ENCODE data around the gene DPAGT1. TPM values are rescaled to one million over a fixed set of nuclear protein-coding genes. Genes with fewer than 3 reads are reported as not detected.

DPAGT1 gene
- total RNA-seq, 4 donors from 2014 or later = 10.7 to 28.1 (median 21.4) TPM

- Histone ChIP-seq H3K4me1 (peaks cover 0 to 31% (median 21%) of the 10 kb centered on the region in 3 donors), H3K36me3 (peaks cover 0 to 38% of the 10 kb centered on the region in 2 donors), H3K9me3 (no peaks in the 10 kb centered on the region), H3K27ac (peak overlapping the region; percentile 79 to 99 (median 96)), H3K27me3 (no peaks in the 10 kb centered on the region), H3K4me3 (peak overlapping the region; percentile 60 to 86)
- ATAC-seq = peak; percentile 81
- WGBS, 2 donors (ENCODE audit: low coverage in 1 of 2) = no CpG with 5 or more reads among the region's 19 CpGs
- no peak for TF ChIP-seq POLR2A (IDR thresholded peaks at IDR 0.05)
- no peak for TF ChIP-seq POLR2AphosphoS5 (IDR thresholded peaks at IDR 0.05)
- TF ChIP-seq CTCF (IDR thresholded peaks at IDR 0.05) = peak in 3 of 4 experiments; percentile 77 to 85 (median 81)
- no peak for TF ChIP-seq EP300 (IDR thresholded peaks at IDR 0.05)
These were observed 6.9 kb downstream of the DPAGT1 start for GRCh38 chr11:119094816-119095065.

- TF ChIP-seq POLR2A (IDR thresholded peaks at IDR 0.05) (peak in 1 of 2 donors; percentile 15), POLR2AphosphoS5 (IDR thresholded peaks at IDR 0.05) (no peak)
- ATAC-seq = peak; percentile 11
- peaks cover 0 to 31% (median 21%) of the 10 kb centered on the region in 3 donors for H3K4me1 ChIP-seq
- no peaks in the 10 kb centered on the region for H3K27me3 ChIP-seq
- H3K27ac ChIP-seq = peak overlapping the region; percentile 79 to 99 (median 96)
- peak overlapping the region; percentile 60 to 86 for H3K4me3 ChIP-seq
- 0% methylated on average over 1 to 2 of the region's 81 CpGs for WGBS, 2 donors (ENCODE audit: low coverage in 1 of 2)
- no peaks in the 10 kb centered on the region for H3K9me3 ChIP-seq
- H3K36me3 ChIP-seq = peaks cover 0 to 35% of the 10 kb centered on the region in 2 donors
These were observed 7.5 kb downstream of the DPAGT1 start for GRCh38 chr11:119093942-119094815.

GRCh38 chr11:119092880-119093842 is 8.5 kb downstream of the DPAGT1 start:
- ATAC-seq = no peak
- TF ChIP-seq CTCF (IDR thresholded peaks at IDR 0.05) = no peak
- no peak for TF ChIP-seq POLR2A (IDR thresholded peaks at IDR 0.05)
- TF ChIP-seq EP300 (IDR thresholded peaks at IDR 0.05) = no peak
- Histone ChIP-seq H3K4me1 (peaks cover 0 to 31% (median 21%) of the 10 kb centered on the region in 3 donors), H3K27me3 (no peaks in the 10 kb centered on the region), H3K27ac (peak overlapping the region; percentile 79 to 99 (median 96)), H3K4me3 (peak overlapping the region in 1 of 2 donors; percentile 86), H3K9me3 (no peaks in the 10 kb centered on the region), H3K36me3 (peaks cover 0 to 27% of the 10 kb centered on the region in 2 donors)
- WGBS, 2 donors (ENCODE audit: low coverage in 1 of 2) = 14 to 39% methylated on average over 2 to 8 of the region's 12 CpGs

- Histone ChIP-seq H3K4me1 (peaks cover 0 to 31% (median 21%) of the 10 kb centered on the region in 3 donors), H3K27me3 (no peaks in the 10 kb centered on the region), H3K4me3 (no peak overlapping the region), H3K9me3 (no peaks in the 10 kb centered on the region), H3K27ac (peak overlapping the region in 3 of 4 donors; percentile 93 to 99 (median 98)), H3K36me3 (peaks cover 0 to 18% of the 10 kb centered on the region in 2 donors)
- no peak for ATAC-seq
- 79 to 85% methylated on average over 4 to 6 of the region's 13 CpGs for WGBS, 2 donors (ENCODE audit: low coverage in 1 of 2)
- TF ChIP-seq CTCF (IDR thresholded peaks at IDR 0.05) = no peak
- TF ChIP-seq POLR2AphosphoS5 (IDR thresholded peaks at IDR 0.05) = no peak
- no peak for TF ChIP-seq EP300 (IDR thresholded peaks at IDR 0.05)
- no peak for TF ChIP-seq POLR2A (IDR thresholded peaks at IDR 0.05)
These were observed 9.4 kb downstream of the DPAGT1 start for GRCh38 chr11:119091966-119092879.
